Psoas muscle (tissue), 8 donors: Measurements from ENCODE around the gene TGFBR3L. TPM values are rescaled to one million over a fixed set of nuclear protein-coding genes. Genes with fewer than 3 reads are reported as not detected.

Experiments
- ATAC-seq, 4 donors: fragments of 200-7000 bp; cut with Tn5 transposase; one replicate each; pipeline ENCODE4 v1.9.1; 2020; ENCODE audit warnings: moderate library complexity in 3 of 4, mild to moderate bottlenecking in 2 of 4
- DNase-seq, 2 donors: peaks; one replicate each; pipeline ENCODE4 v3.0.0-alpha.2; 2020
- H3K27ac ChIP-seq: fragments of 200-600 bp; one replicate; pipeline ENCODE4 v1.8.0; 2022
- H3K27me3 ChIP-seq, 3 donors: fragments of 200-600 bp in 1 of 3; one replicate each; pipeline versions ENCODE4 v1.6.1 to v1.8.0; 2013 to 2022; ENCODE audit warnings: low read length in 2 of 3, mild to moderate bottlenecking in 2 of 3, moderate library complexity in 1 of 3; ENCODE audit not compliant: insufficient read depth in 3 of 3
- H3K36me3 ChIP-seq, 2 donors: fragments of 200-600 bp in 1 of 2; one replicate each; pipeline versions ENCODE4 v1.6.1 to v1.8.0; 2013 to 2022; ENCODE audit warnings: low read depth in 1 of 2, mild to moderate bottlenecking in 1 of 2, moderate library complexity in 1 of 2; ENCODE audit not compliant: insufficient read depth in 1 of 2
- H3K4me1 ChIP-seq: fragments of 200-600 bp; one replicate; pipeline ENCODE4 v1.8.0; 2022
- H3K4me3 ChIP-seq: fragments of 200-600 bp; one replicate; pipeline ENCODE4 v1.8.0; 2022; ENCODE audit warnings: mild to moderate bottlenecking
- H3K9me3 ChIP-seq: fragments of 200-600 bp; one replicate; pipeline ENCODE4 v1.8.0; 2022
- CTCF ChIP-seq: fragments of 200-600 bp; IDR thresholded peaks from one replicate; pipeline ENCODE4 v1.8.0; 2022; ENCODE audit warnings: antibody characterized with exemption
- WGBS, 3 donors: extraction: QIAGEN DNeasy Blood & Tissue Kit; methylation state at CpG; one replicate each; pipeline versions ENCODE4 v1.1.6 to v1.1.7; 2013; 5-methylcytosine and 5-hydroxymethylcytosine counted together
- intact Hi-C, 2 donors: fragments of 100-400 bp; cut with DNase I; formaldehyde crosslinking; loops; one replicate each; pipeline versions ENCODE4 v1.11.0 to v1.14.2; 2022
- polyA plus RNA-seq, 3 donors: library from polyadenylated mRNA; stranded (reverse); fragments of 200-250 nt; gene quantifications; one replicate each; pipeline ENCODE4 v1.2.3, GENCODE V29; 2013
- total RNA-seq, 4 donors: library from RNA; stranded (reverse); fragmentation: NEBNext Ultra II Directional in 2 of 4; extraction: Animal tissue kit (Norgen Biotek cat#: 25700) in 2 of 4; gene quantifications; one replicate each; pipeline versions ENCODE4 v1.2.1 to v1.2.4, GENCODE V29; 2021 to 2023
- donor health status: healthy with polysubstance abuse.
- donor health status: DM: no; HTN: no; CAD: no; lungs with moderate emphysema.
- donor health status: Bipolar disorder and iron deficiency.
- donor health status: healthy.
- donor health status: DM: yes; HTN: yes; CAD: no.
- donor health status: DM: no; HTN: no; CAD: no.
- donor health status: DM: no; HTN: no; CAD: no.
- donor health status: DM: yes; HTN: yes; CAD: no.

The TGFBR3L gene
- total and polyA plus RNA-seq, 7 donors = 1.2 to 13.0 (median 4.5) TPM

- Histone ChIP-seq H3K4me3 (no peak overlapping the region), H3K27ac (no peak overlapping the region), H3K27me3 (peaks cover 0 to 63% (median 20%) of the 10 kb centered on the region in 3 donors), H3K9me3 (no peaks in the 10 kb centered on the region), H3K4me1 (peaks cover 8% of the 10 kb centered on the region), H3K36me3 (no peaks in the 10 kb centered on the region)
- DNase-seq = peak; percentile 56 to 72
- TF ChIP-seq CTCF = no peak
- 65 to 78% (median 70%) methylated on average over 10 to 11 of the region's 11 CpGs for WGBS, 3 donors
- peak in 2 of 4 donors; percentile 22 to 29 for ATAC-seq
- intact Hi-C loops = no loop called here
These were observed 43.8 kb upstream of the TGFBR3L start for GRCh38 chr19:7870571-7871436.

- Histone ChIP-seq H3K9me3 (no peaks in the 10 kb centered on the region), H3K36me3 (no peaks in the 10 kb centered on the region), H3K27me3 (peaks cover 0 to 57% (median 20%) of the 10 kb centered on the region in 3 donors), H3K4me3 (no peak overlapping the region), H3K27ac (no peak overlapping the region), H3K4me1 (peaks cover 8% of the 10 kb centered on the region)
- ATAC-seq (peak; percentile 30 to 57 (median 48)), DNase-seq (peak; percentile 80 to 86)
- intact Hi-C loops = no loop called here
- WGBS, 3 donors = 7 to 9% (median 8%) methylated on average over 32 to 33 of the region's 33 CpGs
- TF ChIP-seq CTCF = no peak
These were observed 43.0 kb upstream of the TGFBR3L start for GRCh38 chr19:7871437-7872305.

- 55 to 63% (median 62%) methylated on average over 34 to 47 of the region's 47 CpGs for WGBS, 3 donors
- H3K4me3 ChIP-seq = no peak overlapping the region
- ATAC-seq (no peak), DNase-seq (no peak)
- H3K4me1 ChIP-seq = peaks cover 8% of the 10 kb centered on the region
- H3K27ac ChIP-seq = no peak overlapping the region
- H3K9me3 ChIP-seq = no peaks in the 10 kb centered on the region
- no peak for TF ChIP-seq CTCF
- intact Hi-C loops = no loop called here
- no peaks in the 10 kb centered on the region for H3K36me3 ChIP-seq
- peaks cover 0 to 48% (median 19%) of the 10 kb centered on the region in 3 donors for H3K27me3 ChIP-seq
These were observed 42.1 kb upstream of the TGFBR3L start for GRCh38 chr19:7872306-7873204.

DNA sequence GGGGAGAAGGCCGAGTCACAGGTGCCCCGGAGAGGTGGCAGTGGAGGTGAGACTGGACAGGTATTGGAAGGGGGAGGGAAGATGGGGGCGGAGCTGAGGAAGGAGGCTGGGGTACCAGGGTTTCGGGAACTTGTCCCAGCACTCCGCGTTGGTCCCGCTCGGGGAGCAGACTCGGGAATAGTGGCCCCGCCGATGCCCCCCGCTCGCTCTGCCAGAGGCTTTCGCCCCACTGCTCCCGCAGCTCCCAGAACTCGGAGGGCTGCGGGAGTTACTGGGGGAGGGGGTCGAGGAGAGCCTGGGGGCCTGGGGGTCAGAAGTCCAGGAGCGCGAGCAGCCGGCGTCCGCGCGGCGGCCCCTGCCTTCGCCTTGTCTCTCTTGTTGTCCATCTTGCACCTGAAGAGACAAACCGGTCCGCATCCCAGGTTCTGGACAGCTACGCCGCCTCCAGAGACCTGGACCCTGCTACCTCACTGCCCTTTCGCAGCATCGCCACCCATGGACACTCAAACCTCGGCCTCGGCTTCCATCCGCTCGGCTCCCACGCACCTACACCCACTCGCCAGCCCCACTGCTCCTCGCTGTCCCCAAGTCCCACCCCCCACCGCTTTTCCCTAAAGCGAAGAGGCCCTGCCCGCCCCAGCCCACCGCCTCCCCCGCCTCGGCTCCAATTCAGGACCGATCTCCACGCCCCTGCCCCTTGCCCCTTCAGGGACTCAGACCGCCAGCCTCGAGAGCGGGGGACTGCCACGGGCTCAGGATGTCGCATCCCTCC is 41.1 kb upstream of the TGFBR3L start:
- Histone ChIP-seq H3K9me3 (no peaks in the 10 kb centered on the region), H3K27me3 (peaks cover 0 to 39% (median 19%) of the 10 kb centered on the region in 3 donors), H3K36me3 (no peaks in the 10 kb centered on the region), H3K4me3 (no peak overlapping the region), H3K4me1 (peaks cover 6% of the 10 kb centered on the region), H3K27ac (no peak overlapping the region)
- TF ChIP-seq CTCF = no peak
- intact Hi-C loops = no loop called here
- ATAC-seq = no peak
- 10 to 20% (median 16%) methylated on average over 39 to 53 of the region's 53 CpGs for WGBS, 3 donors
- DNase-seq = peak in 1 of 2 donors; percentile 44
